Stimulated activated CD8-positive, alpha-beta memory T cell treated with anti-CD3 and anti-CD28 coated beads, Interleukin-12 subunit alpha, Interleukin-12 subunit beta, amount 100 ng/mL, for 4 hours (primary cell): ENCODE data around the gene DCC.

Experiments
- DNase-seq: peaks from one replicate; pipeline ENCODE4 v3.0.0-alpha.2; 2020; ENCODE audit warnings: low read depth

Gene DCC

DNA sequence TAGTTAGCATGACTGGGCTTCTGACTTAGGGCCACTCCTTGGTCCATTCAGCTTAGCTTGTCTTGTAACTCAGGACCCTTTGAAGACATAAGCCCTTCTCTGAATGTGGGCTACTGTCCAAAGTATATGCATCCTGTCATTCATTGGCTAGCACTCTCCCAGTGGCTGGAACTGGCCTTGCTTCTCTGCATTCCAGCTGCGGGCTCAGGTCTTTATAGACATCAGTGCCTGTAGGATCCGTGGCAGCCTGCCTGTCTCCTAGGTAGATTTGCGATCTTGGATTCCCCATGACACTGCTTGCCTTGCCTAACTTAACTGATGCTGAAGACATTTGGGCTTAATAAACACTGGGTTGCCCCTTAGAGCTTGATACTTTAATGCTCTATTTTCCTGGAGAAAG lies 170.1 kb downstream of the DCC start:
- no peak for DNase-seq

DNA sequence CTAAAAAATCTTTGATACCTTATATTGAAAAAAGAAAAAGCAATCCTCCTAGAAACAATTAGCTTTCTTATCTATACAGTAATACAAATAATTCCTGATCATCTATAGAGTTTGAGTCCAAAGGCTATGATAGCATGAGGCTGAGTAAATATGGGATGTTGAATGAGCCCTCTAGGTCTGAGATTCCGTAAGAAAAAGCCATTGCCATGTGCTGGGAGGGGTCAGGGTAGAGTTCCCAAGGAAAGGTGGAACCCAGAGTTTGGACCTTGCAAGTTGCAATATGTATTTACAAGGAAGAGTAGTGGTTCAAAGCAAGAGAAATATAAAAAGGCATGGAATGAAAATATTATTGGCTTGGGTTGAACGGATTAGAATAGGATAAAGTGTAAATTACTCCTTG lies 178.1 kb downstream of the DCC start:
- DNase-seq, result no peak

DNA sequence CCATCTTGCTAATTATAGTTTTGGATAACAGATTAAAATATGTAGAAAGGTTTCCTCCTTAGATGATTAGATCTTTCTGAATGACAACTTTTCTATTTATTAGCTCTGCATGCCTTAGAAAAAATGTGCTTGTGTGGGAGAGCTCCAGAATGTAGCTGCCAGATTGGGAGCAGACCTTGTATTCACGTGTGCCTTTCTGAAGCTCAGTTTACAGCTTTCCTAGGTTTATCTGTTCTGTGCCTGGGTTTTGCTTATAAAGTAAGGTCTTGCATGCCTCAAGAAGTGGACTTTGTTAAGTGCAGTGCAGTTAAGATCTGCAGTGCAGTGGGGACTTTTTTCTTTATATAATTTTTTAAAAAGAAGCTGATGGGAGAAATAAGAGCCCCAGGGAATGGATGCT lies 179.0 kb downstream of the DCC start:
- no peak for DNase-seq

DNA sequence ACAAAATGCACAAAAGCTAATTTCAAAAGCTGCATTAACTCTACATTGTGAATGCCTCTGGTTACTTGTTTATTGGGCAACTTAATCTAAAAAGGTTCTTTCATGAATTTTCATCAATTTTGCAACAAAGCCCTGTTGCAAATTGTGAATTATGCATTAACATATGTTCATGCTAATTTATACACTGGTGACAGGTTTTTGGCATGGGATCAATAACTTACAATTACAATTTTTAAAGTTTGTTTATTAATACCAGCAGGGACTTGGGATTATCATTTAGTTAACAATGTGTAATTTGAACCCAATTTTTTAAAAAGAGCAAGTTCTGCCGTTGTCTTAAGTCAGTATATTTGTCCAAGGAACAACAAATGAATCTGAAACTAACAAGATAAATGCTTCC lies 183.6 kb downstream of the DCC start:
- no peak for DNase-seq

- DNase-seq, result no peak
Observed at GRCh38 chr18:52531836-52532235, 191.8 kb downstream of the DCC start.

DNA sequence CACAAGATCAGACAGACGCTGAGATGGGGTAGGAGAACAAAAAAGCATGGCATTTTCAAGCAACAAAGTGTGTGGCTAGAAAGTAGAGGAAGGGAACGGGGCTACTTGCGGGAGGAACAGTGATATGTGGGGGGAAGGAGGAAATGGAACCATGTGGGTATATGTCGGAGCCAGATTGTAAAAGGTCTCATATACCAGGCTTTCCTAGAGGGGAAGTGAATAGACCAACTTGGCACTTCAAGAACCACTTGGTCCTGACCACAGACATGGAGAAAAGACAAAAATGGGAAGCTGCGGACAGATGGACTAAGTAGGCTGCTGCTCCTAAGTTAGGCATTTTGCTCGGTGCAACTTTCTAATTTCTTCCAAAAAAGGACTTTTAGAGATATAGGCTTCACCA lies 196.0 kb downstream of the DCC start:
- no peak for DNase-seq

GRCh38 chr18:52537261-52537660 lies 197.3 kb downstream of the DCC start:
- no peak for DNase-seq

DNA sequence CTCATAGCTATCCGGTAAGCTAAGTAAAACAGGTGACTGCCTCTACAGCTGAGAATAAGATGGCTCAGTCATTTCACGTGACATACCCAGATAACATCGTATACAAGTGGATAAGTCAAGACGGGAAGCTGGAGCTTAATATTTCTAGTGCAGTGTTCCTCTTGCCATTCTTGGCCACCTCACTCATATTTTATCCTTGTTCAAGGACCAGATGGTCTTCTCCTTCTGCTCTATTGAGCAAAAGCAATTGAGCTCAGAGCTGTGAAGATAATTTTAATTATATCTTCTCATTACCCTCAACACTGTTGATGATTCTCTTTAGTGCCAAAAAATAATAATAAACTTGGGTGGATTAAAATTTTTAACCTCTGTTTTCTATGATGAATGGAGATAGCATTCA lies 201.1 kb downstream of the DCC start:
- no peak for DNase-seq

DNA sequence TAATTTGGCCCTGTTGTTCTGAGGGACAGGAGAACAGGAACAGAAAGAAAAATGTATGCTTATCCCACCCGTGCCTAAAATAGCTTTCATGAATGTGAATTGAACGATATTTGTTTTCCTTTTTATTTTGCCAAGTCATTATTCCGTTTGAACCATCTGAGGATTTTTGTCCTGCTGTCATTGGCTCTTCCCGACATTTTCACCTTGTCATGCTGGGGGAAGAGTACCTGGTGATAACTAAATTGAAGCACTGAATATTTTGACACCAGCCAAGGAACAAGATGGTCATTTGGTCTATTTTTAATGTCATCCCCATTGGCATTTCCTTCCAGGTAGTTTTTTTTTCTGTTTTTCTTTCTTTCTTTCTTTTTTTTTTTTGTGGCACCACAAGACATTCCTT lies 204.1 kb downstream of the DCC start:
- no peak for DNase-seq

DNA sequence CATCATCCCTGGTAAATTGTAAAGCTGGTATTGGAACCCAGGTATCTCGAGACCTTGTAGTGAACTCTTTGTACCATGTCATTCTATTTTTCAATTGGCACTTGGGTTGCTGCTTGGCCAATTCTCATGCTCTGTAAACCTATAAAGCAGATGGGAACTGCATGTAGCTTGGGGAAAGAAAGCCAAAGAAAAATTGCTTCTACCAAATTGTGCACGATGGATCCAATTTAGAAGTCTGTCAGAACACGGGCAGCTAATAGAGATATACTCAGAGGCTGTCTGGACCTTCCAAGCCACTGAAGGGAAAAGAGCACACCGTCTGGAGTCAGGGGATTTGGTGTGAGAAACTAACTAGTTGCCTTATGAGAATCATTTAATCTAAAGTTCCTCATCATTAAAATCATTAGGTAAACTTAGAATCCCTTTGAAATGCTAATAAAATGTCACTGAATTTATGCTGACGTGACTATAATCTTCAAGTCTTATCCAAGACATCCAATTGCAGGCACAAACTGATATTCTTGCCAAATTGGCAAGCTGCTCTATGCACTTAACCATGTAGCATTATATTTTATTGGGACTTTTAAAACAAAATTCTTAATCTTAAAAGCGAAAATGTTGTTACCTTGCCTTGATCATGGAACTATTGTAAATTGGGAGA lies 206.8 kb downstream of the DCC start:
- no peak for DNase-seq

GRCh38 chr18:52553441-52553840 lies 213.4 kb downstream of the DCC start:
- no peak for DNase-seq

- no peak for DNase-seq
Observed at GRCh38 chr18:52554180-52554579, 214.2 kb downstream of the DCC start.

DNA sequence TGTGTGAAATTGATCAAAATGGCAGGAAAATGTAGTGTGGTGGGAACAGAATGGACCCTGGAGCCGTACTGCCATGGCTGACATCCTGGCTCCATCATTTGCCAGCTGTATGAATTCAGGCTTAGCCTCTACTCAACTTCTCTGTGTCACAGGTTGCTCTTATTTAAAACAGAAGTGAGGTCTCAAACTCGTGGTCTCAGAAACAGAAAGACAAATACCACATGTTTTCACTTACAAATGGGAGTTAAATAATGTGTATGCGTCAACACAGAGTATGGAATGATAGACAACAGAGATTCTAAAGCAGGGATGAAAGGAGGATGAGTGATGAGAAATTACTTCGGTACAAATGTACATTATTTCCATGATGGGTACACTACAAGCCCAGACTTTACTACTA lies 227.4 kb downstream of the DCC start:
- no peak for DNase-seq

DNA sequence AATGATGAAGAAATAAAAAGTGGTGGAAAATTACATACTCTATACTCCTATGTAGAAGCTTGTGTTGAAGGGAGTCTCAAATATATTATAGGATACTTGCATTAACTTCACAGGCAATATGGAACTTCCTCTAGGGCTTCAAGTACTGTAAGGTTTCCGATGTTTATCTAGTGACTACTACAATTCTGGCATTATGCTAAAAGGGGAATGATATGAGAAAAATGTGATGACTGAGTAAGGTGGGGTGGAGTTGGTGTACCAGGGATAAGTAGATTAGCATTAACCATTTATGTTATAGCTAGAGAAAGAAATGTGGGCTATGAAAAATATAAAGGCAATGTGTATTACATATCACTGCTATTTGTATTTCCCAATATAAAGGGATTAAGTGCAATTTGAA lies 229.5 kb downstream of the DCC start:
- no peak for DNase-seq

DNA sequence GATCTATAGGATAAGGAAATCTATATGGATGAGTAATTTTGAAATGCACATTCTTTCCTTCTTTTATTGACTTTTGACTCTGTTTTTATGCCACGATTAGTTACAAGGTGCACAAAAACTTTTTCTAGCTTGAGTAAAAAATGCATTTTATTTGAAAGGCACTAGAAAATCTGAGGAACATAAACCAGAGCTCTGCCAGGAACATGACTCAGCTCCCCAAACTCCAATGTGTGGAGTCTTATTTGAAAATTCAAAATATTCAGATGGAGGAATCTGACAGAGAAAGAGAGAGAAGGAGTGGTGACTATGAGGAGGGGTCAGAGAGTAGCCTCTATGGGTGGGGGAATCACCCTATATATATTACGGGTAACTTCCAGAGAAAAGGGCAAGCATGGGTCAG lies 231.0 kb downstream of the DCC start:
- no peak for DNase-seq

- DNase-seq, result no peak
Observed at GRCh38 chr18:52572036-52573000, 232.3 kb downstream of the DCC start.

DNA sequence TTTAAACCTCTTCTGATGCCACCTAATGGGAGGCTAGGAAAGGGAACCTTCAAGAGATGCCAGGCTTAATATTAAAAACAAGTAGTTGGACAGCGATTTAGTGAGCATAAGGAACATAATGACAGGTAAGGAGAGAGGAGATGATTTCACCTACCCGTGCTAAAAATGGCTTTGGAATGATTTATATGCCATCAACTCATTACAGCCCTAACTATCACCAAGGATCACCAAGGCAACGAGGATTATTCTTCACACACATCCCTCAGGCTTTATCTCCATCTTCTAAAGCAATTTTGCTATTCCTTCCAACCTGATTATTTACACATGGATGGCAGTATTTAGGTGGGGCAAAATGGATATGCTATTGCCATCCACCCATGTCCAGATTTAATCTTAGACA lies 237.8 kb downstream of the DCC start:
- DNase-seq, result no peak

DNA sequence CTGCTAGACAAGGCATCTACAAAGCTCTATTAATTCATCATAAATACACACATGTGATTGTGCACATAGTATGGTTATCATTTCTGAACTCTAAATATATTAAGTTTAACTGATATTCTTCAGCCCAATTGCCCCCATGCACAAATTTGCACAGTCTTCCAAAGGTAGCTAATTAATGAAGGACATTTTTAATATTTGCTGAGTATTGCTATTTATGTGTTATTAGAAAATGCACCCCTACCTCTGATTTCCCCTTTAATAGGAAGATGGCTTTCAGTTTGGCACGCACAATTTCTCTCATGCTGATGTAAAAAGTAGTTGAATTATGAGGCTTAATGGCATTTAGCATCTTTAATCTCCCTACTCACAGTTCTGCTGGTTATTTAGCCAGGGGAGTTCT lies 242.1 kb downstream of the DCC start:
- DNase-seq, result no peak

GRCh38 chr18:52582516-52582915 lies 242.5 kb downstream of the DCC start:
- no peak for DNase-seq

DNA sequence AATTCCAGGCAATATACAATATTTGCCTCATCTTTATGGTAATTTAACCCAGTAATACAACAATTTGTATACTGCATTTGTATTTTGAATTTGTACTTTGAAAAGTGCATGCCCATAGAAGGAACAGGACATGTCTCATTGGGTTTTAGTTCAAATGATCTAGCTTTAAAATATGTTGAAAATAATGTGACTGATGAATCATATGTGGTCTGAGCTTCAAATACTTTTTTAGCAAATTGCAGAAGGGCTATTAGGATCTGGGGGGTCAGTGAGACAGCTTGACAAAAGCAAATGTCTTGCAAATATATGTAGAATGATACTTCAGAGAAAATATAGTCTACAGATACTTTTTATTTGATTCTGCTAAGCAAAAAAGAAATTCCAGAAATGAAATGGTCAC lies 248.9 kb downstream of the DCC start:
- DNase-seq, result no peak

DNA sequence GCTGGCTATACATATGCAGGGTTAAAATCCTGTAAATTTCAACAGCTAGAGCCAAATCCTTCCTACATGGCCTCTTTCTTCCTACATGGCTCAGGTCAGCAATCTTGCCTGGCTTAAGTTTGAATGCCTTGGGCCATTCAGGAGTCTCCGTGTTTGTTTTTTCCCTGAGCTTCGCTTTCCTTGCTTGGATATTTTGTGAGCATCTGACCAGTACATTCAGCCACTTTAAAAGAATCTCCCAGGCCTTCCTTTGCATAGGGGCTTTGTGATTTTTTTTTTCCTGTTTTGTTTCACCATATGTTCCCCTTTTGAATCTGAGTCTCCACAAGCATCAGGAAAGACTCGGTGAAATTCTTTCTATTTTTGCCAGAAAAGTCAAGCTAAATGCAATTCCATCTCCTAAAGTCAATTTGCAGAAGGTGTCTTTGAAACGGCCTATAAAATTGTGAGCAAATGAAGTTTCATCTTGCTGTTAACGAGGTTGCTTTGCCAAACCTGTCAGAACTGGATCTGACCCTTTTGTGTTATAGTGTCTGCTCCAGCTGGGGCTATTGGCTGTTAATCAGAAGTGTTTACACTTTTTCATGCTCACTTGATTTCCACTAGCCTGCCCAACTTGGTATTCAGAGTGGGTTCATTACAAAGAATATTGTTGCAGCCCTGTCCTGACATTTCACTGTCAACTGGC lies 256.9 kb downstream of the DCC start:
- DNase-seq, result no peak

GRCh38 chr18:52598921-52599320 lies 258.9 kb downstream of the DCC start:
- no peak for DNase-seq

GRCh38 chr18:52602820-52603219 lies 262.8 kb downstream of the DCC start:
- DNase-seq, result no peak
